Astrocyte of the hippocampus (primary cell): Measurements from ENCODE around the gene CCDC9B.

ENCODE experiments used
- DNase-seq: peaks from one replicate; pipeline ENCODE4 v3.0.0; 2011; ENCODE audit warnings: low read depth, low spot score

CCDC9B gene

DNA sequence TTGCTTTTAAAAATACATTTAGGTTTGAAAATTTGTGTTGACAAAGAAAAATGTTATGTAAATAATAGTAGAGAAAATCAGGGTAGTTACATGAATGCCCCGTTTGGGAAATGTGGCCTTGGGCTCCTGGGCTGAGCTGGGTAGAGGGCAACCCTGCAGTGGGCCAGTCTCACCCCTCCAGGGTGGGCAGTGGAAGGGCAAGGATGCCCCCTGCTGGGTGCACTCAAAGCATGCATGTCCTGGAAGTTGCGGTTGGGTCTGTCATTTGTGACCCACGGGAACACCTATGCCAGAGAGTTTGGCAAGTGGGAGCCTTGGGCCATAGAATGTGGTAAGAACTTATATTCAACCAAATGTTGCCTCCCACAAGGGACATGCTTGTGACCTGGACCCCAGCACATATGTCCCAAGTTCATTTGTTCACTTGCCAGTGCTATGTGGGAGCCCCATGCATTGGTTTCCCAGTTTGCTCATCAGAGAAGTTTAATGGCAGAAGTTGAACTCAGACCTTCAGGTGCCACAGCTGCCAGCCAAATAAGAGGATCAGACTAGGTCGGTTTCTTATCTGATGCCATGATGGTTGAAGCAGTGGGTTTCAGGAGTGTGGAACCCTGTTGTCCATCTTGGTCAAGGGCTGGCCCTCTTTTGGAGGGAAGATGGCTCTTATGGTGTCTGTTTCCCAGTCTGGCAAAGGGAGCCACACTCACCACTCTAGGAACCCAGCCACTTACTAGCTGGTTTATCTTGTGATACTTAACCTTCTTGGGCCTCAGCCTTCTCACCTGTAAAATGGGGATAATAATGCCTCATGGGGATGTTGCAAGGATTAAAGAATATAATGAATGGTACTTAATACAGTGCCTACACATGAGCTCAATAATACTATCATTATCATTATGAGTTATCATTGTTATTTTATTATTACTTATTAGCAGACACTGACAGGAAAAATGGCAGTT is 30.5 kb downstream of the CCDC9B start:
- DNase-seq, result peak; percentile 75

DNA sequence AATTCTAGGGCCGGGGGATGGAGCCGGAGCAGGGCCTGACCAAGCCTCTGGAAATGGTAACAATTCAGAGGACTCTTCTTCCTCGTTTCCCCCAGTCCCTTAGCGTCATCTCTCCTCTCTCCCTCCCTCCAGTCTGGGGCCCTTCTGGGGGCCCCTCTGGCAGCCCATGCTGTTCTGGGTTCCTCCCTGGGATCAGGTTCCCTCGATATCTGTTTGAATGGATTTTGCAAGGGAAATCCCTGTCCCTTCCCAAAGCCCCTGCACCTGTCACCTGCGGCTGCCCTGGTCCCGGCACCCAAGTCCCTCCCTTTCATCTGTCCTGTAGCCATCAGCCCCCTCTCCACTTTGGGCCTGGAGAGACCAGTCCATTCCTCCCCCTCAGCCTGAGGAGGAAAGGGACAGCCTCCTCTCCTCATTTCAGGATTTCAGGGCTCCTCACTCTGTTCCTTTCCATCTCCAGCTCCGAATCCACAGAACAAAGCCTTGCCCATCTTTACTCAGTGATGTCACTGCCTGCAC is 31.3 kb downstream of the CCDC9B start:
- no peak for DNase-seq

DNA sequence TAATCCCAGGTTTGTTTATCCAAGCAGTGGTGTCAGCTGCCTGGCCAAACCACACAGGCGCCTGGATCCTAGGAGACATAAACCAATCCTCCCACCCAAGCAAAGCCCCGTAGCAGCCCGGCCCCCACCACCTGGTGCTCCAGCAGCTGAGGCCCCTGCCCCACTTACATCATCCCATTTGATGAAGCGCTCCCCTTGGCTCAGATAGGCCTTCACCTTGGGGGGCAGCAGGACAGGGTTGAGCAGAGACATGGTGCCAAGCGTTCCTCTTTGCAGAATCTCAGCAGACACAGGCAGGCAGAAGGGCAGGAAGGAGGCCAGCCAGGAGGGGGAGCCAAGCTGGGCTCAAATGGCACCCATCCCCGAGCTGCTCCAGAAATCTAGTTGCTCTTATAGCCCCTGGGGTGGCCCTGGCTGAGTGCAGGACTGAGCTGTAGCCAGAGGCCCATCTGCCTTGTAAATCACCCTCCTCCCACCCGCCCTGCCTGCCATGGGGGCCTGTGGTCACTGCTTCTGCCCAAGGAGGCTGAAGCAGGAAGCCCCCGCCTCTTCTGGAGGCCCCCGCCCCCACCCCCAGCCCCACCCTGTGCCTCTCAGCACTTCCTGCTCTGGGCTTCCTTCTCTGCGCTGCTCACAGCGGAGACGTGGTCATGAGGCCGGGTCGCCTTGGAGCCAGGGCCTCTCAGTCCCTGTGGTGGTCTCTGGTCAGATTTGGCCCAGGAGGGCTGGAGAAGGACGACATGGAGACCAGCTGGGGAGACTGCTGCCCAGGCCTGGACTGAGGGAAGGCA is 33.1 kb downstream of the CCDC9B start, which contains the start of gene PLCB2:
Gene PLCB2, minus strand, starts transcription at position 515 of the 791 bp plus-strand sequence. Its CDS starts 263 bp downstream, at position 252.
- DNase-seq, result no peak

DNA sequence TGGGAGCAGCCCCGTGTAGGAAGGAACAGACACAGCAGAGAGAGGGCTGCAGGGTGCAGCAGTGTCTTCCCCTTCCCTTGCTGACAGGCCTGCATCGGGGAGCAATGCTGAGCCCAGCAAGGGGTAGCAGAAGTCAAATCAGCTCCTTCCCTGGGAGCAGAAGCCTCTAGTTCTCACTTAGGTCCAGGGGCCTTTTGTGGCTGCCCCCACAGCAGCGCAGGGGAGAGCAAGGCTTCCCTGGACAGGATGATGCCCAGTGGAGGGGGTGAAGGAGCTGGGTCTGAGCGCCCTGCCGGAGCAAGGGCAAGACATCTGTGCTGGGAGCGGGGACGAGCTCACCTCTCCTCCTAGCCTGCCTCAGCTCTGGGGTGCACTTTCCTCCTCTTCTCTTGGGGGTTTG is 33.8 kb downstream of the CCDC9B start:
- DNase-seq, result no peak

DNA sequence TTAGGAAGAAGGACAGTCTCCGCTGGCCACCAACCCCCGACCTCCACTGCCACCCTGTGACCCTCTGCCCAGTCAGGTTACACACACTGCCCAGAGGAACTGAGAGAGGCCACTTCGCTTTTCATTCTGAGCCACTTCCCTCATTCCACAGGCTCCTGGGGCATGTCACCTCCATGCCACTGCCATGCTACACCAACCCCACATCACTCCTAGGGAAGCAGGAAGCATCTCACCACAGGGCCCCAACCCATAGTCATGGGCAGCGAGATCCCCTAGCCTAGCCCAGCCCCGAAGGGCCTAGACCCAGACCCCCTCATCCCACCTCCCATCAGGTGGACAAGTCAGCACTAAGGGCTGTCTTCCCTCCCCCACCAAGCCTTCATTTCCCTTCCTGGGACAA is 34.4 kb downstream of the CCDC9B start:
- DNase-seq, result no peak

DNA sequence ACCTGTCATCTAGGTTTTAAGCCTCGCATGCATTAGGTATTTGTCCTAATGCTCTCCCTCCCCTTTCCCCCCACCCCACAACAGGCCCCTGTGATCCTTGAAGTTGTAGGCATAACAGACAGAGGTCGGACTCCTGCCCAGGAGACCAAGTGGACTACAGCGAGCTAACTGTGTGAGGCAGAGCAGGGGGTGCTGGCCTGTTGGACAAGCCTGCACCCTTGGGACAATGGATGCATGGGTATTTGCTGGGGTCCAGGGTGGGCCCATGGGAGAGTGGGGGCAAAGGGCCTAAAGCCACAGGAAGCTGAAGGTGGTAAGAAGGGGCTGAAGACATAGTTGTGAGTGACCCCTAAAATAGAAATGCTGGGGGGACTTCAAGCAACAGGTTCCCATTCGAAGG is 35.5 kb downstream of the CCDC9B start:
- no peak for DNase-seq

DNA sequence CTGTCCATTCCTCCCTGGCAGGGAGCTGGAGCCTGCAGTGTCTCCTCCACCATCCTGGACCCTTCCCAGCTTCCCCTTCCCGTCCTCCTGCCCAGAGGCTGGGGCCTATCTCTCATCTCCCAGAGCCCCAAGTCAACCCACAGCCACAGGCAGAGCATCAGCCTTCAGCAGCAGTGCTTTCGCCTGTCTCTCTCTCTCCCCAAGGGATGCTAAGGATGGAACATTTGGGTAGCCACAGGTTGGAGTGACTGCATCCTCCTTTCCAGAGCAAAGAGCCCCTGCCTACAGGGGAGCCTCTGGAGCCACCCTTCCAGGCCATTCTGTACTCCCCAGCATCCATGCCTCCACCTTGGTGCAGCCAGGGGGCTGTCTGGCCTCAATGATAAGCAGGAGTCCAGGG is 37.2 kb downstream of the CCDC9B start:
- no peak for DNase-seq

DNA sequence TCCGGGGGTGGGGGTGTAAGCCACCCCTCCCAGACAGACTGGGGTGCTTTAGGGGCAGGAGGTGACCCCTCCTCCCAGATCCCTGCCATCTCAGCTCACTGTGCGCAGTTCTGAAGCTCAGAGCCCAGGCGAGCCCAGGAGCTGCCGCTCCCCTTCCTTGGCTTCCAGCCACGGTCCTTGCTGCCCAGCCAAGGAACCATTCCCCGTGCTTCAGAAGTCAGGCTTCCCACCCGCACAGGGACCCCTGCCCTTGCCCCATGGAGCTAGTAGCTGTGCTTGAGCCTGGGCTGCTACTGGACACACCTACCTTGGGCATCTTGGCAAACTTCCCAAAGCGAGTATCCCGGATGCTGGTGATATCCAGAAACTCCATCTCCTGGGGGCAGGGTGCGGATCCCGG is 37.8 kb downstream of the CCDC9B start:
- no peak for DNase-seq

DNA sequence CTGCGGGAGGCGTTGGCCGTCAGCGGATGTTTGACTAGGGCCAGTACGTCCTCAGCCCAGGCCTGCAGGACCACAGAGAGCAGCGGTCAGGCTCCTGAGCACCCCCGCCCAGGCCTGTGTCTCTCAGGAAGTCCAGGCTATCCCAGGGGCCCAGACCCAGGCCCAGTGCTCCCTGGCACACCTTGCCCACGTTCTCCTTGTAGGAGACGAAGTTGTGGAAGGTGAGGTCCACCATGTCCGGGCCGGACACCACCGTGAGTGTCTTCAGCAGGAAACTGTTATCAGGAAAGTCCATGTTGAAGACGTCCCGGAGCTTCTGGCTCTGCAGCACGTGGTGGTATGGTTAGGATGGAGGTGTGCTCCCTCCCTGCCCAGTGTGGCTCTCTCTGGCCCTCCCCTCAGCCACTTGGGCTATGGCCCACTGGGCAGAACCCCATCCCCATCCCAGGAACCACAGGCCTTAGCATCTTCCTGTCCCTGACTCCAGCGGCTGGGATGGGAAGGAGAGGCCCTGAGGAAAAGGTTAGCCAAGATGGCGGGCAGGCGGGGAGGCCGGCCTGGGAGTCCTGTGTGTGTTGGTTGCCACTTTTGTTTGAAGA is 38.4 kb downstream of the CCDC9B start:
- no peak for DNase-seq

DNA sequence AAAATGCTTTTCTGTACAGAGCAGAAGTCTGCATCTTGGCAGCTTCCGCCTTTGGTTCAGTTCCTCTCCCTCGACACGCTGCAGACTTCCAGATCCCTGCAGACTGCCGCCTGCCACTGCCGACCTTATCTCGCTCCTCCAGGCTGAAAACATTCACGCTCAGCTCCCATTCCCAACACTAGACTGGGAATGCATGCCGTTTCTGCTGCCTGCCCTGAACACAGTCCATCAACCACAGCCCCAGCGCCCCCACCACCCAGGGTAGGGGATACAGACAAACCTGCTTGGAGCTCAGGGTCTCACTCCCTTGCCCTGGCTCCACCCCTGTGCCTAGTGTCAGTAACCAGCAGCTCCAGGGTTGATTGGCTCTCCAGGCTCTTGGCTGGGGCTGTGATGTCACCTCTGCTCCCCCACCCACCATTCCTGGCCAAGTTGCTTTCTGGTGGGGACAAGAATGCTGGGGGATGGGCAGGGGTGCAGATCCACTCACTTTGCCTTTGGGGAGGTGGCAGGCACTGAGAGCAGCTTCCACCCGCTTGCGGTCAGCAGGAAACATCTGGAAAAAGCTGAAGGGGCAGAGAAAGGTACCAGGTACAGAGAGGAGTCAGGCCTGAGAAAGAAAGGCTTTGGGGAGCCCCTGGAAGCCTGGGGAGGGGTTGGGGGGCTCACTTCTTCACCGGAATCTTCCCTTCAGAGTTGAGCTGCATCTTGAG is 39.1 kb downstream of the CCDC9B start:
- no peak for DNase-seq

DNA sequence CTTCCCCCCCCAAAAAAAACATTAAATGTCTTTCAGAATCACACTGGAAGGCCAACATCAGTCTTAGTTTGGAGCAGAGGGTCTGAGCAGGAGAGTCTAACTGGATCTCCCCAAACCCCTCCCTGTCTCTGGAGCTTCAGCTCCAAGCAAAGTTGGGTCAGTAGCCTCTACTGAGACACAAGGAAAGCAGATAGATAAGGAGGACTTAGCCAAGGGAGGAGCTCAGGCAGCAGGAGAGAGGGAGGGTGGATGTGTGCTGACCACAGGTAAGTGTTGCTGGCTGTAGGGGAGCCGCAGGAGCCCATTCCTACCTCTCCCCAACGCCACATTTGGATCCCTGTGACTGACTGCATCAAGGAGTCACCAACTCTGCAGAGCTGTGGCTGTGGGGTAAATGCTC is 40.0 kb downstream of the CCDC9B start:
- no peak for DNase-seq

DNA sequence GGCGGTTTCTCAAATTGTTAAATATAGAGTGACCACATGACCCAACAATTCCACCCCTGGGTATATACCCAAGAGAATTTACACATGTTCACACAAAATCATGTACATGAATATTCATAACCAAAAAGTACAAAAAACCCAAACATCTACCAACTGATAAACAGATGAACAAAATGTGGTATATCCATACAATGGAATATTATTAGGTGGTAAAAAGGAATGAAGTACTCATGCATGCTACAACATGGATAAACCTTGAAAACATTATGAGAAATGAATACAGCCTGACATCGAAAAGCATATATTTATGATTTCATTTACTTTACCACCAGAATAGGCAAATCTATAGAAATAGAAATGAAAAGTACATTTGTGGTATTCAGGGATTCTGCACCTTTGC is 40.4 kb downstream of the CCDC9B start:
- no peak for DNase-seq

DNA sequence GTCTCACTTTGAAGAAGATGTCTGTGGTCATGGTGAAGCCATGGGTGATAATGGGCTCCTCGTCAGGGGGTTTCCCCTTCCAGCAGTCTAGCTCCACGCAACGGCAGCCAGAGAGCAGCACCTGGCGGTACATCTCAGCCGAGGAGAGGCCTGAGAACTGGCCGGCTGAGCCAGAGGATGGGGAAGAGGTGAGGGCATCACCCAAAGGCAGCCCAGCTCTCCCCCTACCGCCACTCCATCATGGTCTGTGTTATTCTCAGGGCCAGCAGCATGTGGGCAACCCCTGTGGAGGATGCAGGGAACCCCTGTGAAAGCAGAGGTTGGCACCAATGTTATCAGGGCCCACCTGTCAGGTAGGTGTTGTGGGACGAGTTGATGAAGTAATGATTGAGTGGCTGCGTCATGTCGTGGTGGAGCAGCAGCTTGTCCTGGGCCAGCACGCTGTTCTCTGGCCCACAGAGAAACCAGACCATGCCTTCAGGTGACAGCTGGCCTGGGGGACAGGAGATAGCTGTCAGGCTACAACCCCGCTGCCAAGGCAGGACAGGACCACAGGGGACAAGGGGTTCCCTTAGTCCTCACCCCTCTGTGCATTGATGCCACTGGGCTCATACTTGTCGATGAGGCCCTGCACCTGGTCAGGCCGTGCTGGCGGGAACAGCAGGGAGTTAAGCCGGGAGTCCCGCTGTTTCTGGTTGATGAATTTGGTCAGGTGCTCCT is 42.4 kb downstream of the CCDC9B start:
- DNase-seq, result no peak

DNA sequence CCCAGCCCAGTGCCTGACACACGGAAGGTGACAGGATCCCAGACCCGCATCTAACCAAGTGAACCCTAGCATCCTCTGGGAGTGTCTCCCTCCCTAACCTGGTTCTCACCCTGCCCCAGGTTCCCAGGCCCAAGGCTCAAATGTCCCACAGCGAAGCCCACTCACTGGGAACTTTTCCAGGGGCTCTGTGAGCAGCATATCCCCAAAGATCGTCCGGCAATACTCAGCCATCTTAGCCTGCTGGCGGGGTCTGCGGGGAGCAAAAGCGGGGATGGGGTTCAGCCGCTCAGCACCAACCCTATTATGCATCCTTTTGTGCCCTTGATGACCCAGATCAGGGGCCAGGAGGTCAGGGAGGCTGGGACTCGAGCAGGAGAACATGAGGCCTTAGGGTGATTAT is 43.4 kb downstream of the CCDC9B start:
- no peak for DNase-seq

DNA sequence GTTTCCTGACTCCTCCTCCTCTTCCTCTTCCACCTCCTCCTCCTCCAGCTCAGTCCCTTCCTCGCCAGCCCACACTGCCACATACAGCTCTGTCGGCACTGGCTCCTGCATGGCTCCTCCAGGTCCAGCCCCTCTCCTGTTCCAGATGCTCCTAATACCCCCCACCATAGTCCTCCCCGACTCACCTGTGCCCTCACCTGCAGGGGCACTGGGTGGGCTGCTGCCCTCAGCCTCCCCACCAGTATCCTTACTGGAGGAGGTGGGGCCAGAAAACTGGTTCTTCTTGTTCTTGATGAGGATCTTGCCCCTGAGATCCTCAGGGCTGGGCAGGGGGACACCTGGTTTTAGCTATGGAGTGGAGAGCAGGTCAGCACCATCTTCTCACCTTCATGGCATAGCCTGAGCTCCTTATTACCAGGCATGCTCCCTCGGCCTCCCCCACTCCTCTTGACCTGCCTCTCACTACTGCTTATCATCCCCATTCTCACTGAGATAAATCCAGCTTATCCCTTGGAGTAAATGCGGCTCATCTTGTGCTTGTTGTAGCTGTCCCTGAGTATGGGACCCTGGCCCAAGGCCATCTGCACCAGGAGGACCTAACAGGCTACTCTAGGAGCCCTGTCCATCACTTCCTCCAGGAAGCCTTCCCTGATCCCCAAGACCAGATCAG is 44.0 kb downstream of the CCDC9B start:
- DNase-seq, result no peak

DNA sequence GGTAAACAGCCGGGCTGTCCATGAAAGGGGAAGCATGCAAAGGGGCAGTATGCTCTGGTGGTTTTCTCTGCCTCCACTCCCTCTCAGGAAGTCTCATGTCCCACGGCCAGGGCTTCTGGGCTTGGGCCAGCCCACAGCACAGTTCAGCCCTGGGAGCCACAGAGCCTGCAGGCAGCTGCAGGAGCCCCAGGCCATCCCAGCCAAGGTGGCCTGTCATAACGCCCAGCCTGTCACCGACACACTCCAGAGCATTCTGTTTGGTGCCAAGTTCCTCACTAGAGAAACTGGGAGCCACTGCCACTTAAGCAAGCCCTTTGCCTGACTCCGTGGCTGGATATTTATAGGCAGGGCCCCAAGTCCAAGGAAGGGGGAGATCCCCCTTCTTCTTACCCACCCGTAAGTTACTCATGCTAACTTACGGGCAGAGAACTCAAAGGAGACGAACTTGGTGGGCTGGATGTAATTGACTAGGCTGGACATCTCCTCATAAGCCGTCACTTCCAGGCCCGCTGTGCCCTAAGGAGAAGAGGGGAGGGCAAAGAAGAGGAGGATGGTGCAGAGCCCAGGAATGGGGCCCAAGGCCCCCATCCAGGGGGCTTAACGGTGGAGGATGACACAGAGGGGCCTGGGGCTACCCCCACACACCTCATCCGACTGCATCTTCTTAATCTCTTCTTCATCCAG is 44.7 kb downstream of the CCDC9B start:
- no peak for DNase-seq

DNA sequence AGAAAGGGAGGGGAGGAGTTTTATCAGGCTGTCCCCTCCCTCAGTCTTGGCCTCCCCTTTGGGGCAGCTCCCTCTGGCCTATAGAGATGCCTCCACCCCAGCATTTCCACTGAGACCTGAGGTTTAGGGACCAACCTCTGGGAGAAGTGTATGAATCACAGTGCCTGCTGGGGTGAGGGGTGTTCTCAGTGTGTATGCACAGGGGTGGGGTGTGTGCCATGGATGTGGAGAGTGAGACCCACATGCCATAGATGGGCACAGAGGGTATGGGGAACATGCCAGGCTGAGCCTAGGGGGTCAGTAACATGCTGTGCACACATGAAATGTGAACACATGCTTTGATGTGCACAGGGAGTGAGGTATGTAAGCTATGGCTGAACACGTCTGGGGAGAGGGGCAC is 45.4 kb downstream of the CCDC9B start:
- no peak for DNase-seq

DNA sequence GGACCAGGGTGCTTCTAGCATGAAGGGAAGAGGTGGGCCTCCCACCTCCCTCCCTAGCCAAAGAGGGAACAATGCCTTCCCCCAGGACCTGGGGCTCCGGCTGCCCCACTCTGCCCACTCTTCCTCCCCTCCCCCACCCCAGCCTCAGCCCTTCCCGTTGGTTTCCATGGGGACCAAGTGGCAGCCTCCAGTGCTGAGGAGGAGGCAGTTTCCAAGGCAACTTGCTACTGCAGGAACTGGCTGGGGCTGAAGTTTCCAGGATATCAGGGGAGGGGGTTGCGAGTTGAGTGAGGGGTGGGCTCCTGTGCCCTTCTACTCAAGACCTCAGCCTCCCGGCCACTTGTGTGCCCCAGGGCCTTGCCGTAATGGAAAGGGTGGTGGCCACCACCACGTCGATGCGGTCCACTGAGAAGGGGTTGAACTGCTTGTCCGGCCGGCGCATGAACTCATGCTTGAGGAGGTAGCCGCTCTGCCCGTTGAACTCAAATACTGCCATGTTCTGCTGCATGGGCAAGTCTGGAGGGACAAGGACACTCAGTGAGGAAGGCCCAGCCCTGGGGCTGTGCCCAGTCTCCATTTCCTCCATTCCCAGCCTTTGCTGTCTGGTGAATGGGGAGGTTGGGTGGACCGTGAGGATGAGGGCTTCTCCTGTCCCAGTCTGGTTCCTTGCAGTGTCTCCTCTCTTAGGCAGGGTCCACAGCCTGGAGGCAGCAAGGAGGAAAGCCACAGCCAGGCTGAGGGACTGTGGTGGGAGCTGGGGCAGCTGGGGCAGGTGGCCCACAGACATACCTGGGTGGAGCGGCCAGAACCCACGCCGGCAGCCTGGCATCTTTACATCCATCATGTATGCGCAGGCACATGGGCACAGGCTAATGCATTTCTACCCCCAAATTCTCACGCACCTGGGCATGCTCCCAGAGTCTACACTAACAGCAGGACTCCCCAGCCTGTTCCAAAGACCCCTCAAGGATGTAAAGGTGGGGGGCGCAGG is 46.5 kb downstream of the CCDC9B start:
- no peak for DNase-seq
